HFF-Myc (cell line): Measurements from ENCODE around the gene NLE1.

Experiments used
- DNase-seq: peaks from one replicate; pipeline ENCODE4 v3.0.0-alpha.2; 2011; ENCODE audit warnings: low read depth; ENCODE audit errors: extremely low read depth
- H3K4me3 ChIP-seq: replicated peaks from 2 replicates; pipeline ENCODE4 v1.5.1; 2011; ENCODE audit warnings: low read depth, mild to moderate bottlenecking, control low read depth, low read length
- TF ChIP-seq, protein P1 (sequence below): IDR thresholded peaks from 2 replicates; pipeline ENCODE4 v1.5.1; 2012; ENCODE audit warnings: mild to moderate bottlenecking, low read depth, low read length, control low read depth; ENCODE audit errors: missing control alignments

NLE1 gene

DNA sequence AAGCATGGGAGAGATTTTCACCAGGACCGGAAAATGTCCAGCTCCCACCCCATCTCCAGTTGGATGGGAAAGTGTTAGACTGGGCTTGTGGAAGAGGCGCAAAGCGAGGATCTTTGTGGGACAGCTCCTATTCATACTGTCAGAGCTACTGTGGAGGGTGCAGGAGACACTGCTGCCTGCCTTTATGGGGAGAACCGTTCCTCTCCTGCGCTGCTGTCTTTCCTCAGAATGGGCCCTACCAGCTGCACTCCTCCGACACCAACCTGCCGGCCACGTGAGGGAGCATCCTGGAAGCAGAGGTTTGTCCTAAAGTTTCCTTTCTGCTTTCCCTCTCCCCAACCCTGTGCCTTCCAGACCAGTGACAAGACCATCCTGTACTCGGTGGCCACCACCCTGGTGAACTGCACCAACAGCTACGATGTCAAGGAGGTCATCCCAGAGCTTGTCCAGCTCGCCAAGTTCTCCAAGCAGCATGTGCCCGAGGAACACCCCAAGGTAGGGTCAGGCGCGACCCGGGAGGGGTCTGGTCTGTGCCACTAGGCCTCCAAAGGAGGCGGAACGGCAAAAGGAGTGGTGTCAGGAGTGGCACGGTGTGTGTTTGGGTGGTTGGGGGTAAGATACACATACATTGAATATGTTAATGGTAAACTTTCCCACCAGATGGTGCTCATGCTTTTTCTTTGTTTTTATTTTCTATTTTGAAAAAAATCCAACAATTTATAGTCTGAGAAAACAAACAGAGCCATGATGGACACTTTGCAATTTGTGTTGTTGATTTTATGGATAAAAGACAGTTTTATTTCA is 29.1 kb upstream of the NLE1 start:
- TF ChIP-seq, protein P1, sequence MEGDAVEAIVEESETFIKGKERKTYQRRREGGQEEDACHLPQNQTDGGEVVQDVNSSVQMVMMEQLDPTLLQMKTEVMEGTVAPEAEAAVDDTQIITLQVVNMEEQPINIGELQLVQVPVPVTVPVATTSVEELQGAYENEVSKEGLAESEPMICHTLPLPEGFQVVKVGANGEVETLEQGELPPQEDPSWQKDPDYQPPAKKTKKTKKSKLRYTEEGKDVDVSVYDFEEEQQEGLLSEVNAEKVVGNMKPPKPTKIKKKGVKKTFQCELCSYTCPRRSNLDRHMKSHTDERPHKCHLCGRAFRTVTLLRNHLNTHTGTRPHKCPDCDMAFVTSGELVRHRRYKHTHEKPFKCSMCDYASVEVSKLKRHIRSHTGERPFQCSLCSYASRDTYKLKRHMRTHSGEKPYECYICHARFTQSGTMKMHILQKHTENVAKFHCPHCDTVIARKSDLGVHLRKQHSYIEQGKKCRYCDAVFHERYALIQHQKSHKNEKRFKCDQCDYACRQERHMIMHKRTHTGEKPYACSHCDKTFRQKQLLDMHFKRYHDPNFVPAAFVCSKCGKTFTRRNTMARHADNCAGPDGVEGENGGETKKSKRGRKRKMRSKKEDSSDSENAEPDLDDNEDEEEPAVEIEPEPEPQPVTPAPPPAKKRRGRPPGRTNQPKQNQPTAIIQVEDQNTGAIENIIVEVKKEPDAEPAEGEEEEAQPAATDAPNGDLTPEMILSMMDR = no peak
- no peak overlapping the region for H3K4me3 ChIP-seq
- no peak for DNase-seq

DNA sequence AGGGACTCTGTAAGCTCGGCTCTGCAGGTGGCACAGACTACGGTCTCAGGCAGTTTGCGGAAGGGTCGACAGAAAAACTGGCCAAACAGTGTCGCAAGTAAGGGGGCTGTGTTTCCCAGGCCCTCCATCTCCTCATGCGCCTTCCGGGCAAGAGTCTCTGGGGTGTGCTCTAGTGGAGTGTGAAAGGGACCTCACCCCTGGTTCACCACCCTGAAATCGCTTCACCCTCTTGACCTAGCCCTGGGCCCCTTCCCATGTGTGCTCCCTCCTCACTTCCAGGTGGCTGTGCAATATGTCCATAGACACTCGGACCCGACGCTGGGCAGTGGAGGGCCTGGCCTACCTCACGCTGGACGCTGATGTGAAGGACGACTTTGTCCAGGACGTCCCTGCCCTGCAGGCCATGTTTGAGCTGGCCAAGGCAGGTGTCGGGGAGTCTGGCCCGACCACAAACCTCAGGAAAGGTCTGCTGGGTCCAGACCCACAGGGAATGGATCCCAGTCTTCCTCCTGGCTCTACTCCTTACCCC is 27.8 kb upstream of the NLE1 start:
- TF ChIP-seq, protein P1 = no peak
- no peak for DNase-seq
- H3K4me3 ChIP-seq = no peak overlapping the region

DNA sequence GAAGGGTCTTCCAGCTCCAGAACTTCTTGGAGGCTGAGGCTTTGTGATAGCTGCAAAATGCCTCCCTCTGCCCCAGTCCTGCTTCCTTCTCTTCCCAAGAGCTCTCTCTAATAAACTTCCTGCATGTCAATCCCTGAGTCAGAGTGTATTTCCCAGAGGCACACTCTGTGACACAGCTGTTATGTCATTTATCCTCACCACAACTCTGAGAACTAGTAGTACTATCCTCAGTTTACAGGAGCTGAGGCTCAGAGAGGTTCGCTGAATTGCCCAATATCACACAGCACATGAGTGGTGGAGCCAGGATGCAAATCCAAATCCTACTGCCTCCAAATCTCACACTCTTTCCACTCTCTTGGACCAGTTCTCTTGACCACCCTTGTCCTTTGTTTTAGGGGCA is 25.6 kb upstream of the NLE1 start:
- TF ChIP-seq, protein P1 = no peak
- no peak for DNase-seq
- no peak overlapping the region for H3K4me3 ChIP-seq

DNA sequence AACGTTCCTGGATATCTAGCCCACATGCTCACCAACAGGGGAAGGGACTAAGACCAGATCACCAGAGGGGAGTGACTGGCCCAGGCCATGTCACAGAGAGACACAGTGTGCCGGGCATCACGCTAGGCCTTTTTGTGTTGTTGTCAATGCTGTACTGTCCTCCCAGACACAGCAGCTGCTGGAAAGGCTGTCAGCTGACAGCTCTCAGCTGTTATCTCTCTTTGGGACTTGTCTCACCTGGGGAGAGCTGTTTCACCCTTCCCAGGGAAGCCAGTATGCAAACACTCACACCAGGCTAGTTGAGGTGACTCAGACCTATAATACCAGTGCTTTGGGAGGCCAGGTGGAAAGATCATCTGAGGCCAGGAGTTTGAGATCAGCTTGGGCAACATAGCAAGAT is 24.9 kb upstream of the NLE1 start:
- no peak for DNase-seq
- H3K4me3 ChIP-seq = no peak overlapping the region
- TF ChIP-seq, protein P1 = no peak

DNA sequence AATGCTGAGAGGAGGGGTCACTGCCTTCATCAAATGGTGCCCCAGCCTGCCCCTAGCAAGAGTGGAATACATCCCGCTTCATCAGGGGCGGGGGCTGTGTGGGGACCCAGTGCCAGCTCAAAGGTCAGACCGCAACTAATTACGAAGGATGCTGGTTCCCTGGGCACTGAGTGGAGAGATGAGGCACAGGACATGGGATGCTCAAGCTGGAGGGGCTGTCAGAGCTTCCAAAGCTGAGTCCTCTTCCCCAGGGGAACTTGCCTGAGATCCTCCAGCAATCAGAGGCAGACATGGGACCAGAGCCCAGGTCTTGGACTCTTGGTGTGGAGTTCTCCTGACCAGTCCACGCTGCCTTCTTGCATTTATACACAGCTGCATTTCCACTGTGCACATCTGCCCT is 24.4 kb upstream of the NLE1 start:
- no peak for DNase-seq
- H3K4me3 ChIP-seq = no peak overlapping the region
- TF ChIP-seq, protein P1 = no peak

DNA sequence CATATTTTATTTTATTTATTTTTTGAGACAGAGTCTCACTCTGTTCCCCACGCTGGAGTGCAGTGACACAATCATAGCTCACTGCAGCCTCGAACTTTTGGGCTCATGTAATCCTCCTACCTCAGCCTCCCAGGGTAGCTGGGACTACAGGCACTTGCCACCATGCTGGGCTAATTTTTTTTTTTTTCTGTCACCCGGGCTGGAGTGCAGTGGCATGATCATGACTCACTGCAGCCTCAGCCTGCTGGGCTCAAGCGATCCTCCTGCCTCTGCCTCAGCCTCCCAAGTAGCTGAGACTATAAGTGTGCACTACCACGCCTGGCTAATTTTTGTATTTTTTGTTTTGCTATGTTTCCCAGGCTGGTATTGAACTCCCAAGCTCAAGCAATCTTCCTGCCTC is 22.6 kb upstream of the NLE1 start:
- DNase-seq = no peak
- H3K4me3 ChIP-seq = no peak overlapping the region
- TF ChIP-seq, protein P1 = no peak
